ENCODE data around the gene CDK11B.

Gene CDK11B

DNA sequence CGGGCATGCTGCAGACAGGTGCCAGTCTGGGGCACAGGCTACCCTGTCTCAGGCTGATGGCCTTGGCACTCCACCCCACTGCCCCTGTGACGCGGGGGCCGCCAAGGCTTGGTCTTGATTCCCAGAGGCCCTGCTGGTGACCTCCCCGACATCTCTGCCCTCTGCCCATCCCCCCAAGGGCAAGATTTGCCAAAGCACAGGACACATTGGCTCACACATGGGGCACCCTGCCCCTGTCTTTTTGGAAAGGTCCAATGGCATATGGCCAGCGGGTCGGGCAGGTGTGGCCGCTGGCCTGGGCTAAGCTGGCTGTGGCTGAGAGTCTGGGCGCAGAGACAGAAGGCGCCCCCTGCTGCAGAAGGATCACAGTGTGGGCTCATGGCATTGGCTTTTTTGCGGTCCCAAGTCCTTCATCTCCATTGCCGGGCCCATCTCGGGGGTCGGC lies 38.9 kb downstream of the CDK11B start:
- Mint-ChIP-seq H3K4me1 (peaks cover 7% of the 10 kb centered on the region), H3K9me3 (no peaks in the 10 kb centered on the region), H3K4me3 (no peak overlapping the region), H3K36me3 (peaks cover 24% of the 10 kb centered on the region), H3K27ac (no peak overlapping the region)
- no peak for DNase-seq (ENCODE audit: low spot score in 2 of 2)
- ATAC-seq = no peak

DNA sequence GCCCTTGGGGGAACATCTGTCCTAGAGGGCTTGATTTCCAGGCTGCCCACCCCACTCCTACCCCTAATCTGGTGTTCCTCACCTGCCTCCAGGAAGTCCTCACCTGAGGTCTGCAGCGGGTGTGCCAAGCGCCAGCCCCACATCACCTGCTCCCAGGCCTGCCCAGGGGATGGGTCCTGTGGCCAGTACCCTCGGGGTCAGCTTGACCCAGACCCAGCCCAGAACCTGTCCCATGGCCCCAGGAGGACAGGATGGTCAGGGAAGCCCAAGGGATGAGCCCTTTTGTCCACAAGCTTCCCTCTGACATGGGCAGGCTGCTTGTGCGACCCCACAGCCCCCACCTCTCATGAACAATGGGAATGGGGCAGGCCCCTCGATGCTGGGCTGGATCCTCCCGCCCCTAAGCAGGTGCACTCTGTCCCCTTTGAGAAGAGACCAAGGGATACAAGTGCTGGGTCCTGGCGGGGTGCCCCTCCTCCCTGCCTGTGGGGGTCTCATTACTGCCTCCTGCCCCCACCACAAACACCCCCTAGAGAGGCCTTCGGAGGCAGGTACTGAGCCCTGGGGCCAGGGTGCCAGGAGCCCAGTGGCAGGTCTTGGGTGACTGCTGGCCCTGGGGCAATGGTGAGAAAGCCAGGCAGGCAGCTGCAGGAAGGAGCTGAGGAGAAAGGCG lies 40.3 kb downstream of the CDK11B start:
- no peak for ATAC-seq
- Mint-ChIP-seq H3K27ac (peak overlapping the region; percentile 63), H3K4me1 (peaks cover 16% of the 10 kb centered on the region), H3K9me3 (no peaks in the 10 kb centered on the region), H3K36me3 (peaks cover 36% of the 10 kb centered on the region), H3K4me3 (no peak overlapping the region)
- no peak for DNase-seq (ENCODE audit: low spot score in 2 of 2)

DNA sequence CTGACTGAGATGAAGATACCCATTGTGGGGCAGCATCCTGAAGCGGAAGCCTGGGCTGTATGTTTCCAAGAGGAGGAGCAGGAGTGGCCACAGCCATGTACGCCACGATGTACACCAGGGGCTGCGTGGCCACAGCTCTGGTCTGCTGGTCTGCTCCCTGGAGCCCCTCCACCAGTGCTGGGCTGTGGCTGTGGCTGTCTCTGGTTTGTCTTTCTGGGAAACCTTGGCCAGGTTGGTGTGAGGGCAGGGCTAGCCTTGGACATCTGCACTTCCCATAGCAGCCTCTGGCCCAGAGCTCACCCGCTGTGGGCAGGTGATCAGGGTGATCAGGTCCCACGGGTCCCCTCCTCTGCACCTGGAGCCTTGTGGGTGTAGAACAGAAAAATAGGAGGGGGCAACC lies 40.9 kb downstream of the CDK11B start:
- Mint-ChIP-seq H3K4me1 (peaks cover 19% of the 10 kb centered on the region), H3K9me3 (no peaks in the 10 kb centered on the region), H3K36me3 (peaks cover 36% of the 10 kb centered on the region), H3K27ac (peak overlapping the region; percentile 63), H3K4me3 (peak overlapping the region; percentile 66)
- ATAC-seq (no peak), DNase-seq (ENCODE audit: low spot score in 2 of 2) (no peak)

DNA sequence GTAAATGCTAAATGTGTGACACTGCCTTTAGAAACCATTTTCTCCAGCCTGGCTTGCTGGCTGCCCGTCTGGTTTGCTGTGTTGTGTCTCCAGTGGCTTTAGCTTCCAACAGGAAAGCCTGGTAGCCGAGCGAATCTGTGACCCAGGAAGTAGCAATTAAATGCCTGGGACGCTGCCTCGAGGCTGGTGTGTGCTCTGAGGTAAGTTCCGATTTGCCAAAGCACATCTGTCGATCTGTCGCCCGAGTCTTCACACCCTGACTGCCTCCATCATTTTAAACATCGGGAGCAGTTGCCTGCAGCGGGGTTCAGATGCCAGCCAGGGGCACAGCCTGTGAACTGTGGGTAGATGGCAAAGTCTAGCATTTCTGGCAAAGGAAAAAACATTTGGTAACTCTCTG lies 41.3 kb downstream of the CDK11B start:
- H3K4me3 Mint-ChIP-seq = peak overlapping the region; percentile 66
- no peak for DNase-seq (ENCODE audit: low spot score in 2 of 2)
- H3K4me1 Mint-ChIP-seq = peaks cover 19% of the 10 kb centered on the region
- no peaks in the 10 kb centered on the region for H3K9me3 Mint-ChIP-seq
- ATAC-seq = no peak
- peaks cover 36% of the 10 kb centered on the region for H3K36me3 Mint-ChIP-seq
- H3K27ac Mint-ChIP-seq = no peak overlapping the region

DNA sequence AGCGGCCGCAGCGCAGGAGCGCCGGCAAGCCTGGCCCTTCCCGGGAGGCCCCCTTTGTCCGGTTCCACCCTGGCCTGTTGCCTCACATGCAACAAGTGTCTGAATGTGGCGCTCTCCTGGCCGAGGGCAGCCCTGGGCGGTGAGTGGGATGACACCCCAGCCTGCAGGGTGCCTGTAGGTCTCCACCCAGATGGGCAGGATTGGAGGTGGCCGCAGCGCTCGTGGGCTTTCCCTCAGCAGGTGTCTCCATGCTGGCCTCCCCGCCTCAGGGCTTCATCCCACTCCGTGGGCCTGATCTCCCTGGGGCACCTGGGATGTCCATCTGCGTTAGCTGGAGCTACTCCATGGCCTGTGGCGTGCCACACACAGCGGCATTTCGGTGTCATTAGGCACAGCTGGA lies 42.0 kb downstream of the CDK11B start:
- no peak for DNase-seq (ENCODE audit: low spot score in 2 of 2)
- Mint-ChIP-seq H3K36me3 (peaks cover 36% of the 10 kb centered on the region), H3K27ac (no peak overlapping the region), H3K4me3 (peak overlapping the region; percentile 66), H3K9me3 (no peaks in the 10 kb centered on the region), H3K4me1 (peaks cover 19% of the 10 kb centered on the region)
- ATAC-seq = no peak

DNA sequence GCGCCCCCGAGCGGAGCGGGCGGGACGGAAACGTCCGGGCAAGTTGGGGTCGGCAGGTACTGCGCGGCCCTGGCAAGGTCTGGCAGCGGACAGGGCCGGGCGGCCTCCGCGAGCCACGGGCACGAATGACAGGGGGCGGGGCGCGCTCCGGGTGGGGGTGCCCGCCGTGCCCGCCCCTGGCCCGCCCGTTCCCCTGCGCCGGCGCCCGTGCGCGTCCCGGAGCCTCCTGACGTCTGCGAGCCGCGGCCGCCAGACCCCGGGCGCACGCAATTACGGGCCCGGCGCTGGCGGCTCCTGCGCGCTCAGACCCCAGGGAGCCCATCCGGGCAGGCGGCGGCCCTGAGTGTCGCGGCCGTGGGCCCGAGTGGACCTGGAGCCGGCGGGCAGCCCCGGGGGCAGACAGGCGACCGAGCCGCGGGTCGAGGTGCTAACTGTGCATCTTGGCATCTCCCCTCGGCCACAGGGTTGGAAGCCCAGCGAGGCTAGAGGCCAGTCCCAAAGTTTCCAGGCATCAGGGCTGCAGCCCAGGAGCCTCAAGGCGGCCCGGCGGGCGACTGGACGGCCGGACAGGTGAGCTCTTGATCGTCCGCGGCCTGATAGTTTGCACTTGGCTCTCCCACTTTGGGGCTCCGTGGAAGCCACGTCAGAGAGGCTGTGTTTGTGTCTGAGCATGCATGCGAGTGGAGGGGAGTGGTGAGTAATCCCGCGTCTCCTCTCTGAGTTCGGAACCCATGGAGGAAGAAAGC lies 42.6 kb downstream of the CDK11B start:
- Mint-ChIP-seq H3K36me3 (peaks cover 36% of the 10 kb centered on the region), H3K4me1 (peaks cover 19% of the 10 kb centered on the region)

DNA sequence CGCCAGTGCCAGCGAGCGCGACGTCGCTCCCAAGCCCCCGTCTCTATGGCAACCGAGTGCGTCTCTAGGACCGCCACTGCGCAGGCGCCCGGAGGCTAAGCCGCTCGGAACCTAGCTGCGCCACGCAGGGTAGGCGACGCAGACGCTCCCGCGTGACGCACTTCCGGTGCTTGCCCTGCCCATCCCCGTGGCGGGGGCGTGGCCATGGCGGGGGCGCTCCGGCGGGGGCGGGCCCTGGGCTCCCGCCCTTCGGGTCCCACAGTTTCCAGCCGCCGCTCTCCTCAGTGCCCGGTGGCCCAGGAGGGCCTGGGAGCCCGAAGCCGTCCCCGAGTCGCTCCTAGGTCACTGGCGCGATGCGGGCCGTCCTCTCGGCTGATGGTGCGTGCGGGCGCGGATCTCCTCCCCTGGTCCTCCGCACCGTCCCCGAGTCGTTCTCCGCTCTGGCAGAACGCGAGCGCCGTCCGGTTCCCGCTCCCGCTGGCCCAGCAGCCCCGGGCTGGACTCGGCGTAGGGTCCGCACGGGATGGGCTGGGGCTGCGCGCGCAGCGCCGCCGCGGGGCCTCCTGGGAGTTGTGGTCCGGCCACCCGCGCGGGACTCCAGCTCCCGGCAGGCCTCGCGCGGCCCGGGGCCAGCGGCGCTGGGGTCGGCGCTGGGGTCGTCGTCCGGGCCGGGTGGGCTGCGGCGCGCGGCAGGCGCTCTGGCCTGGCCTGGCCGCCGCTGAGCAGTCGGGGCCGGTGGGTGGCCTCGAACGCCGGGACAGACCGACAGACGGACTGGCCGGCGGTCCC lies 43.4 kb downstream of the CDK11B start, which contains the start of gene MIB2:
Gene MIB2, plus strand, starts transcription at position 245 of the 789 bp plus-strand sequence. CDS start 7,953 bp downstream, outside the sequence.
- H3K27ac Mint-ChIP-seq = peak within 1 kb of the TSS; percentile 97
- ATAC-seq = peak; percentile 90

More for the DNA sequence above, 42.6 kb downstream of the CDK11B start:
- Mint-ChIP-seq H3K9me3 (no peaks in the 10 kb centered on the region), H3K27ac (no peak overlapping the region), H3K4me3 (peak overlapping the region; percentile 97)
- ATAC-seq (peak; percentile 28), DNase-seq (ENCODE audit: low spot score in 2 of 2) (no peak)

DNA sequence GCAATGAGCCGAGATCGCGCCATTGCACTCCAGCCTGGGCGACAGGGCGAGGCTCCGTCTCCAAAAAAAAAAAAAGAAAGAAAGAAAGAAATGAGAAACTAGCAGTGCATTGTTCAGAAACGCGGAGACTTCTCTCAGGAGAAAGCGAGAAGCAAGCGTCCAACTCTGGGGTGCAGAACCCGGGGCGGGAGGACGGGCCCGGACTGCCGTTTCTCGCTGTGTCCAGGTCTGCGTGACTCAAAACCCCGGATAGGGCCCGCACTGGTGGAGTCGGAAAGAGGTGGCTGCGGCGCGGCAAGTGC lies 43.9 kb downstream of the CDK11B start:
- ATAC-seq (no peak), DNase-seq (ENCODE audit: low spot score in 2 of 2) (no peak)
- peak overlapping the region; percentile 97 for H3K4me3 Mint-ChIP-seq
- no peaks in the 10 kb centered on the region for H3K9me3 Mint-ChIP-seq
- H3K27ac Mint-ChIP-seq = peak overlapping the region; percentile 97
- peaks cover 19% of the 10 kb centered on the region for H3K4me1 Mint-ChIP-seq
- H3K36me3 Mint-ChIP-seq = peaks cover 36% of the 10 kb centered on the region

More for the DNA sequence above, 43.4 kb downstream of the CDK11B start, which contains the start of gene MIB2:
- no peaks in the 10 kb centered on the region for H3K9me3 Mint-ChIP-seq
- H3K4me3 Mint-ChIP-seq = peak within 1 kb of the TSS; percentile 97
- peaks cover 19% of the 10 kb centered on the region for H3K4me1 Mint-ChIP-seq
- DNase-seq (ENCODE audit: low spot score in 2 of 2) = peak; percentile 98 to 99
- peaks cover 36% of the 10 kb centered on the region for H3K36me3 Mint-ChIP-seq

DNA sequence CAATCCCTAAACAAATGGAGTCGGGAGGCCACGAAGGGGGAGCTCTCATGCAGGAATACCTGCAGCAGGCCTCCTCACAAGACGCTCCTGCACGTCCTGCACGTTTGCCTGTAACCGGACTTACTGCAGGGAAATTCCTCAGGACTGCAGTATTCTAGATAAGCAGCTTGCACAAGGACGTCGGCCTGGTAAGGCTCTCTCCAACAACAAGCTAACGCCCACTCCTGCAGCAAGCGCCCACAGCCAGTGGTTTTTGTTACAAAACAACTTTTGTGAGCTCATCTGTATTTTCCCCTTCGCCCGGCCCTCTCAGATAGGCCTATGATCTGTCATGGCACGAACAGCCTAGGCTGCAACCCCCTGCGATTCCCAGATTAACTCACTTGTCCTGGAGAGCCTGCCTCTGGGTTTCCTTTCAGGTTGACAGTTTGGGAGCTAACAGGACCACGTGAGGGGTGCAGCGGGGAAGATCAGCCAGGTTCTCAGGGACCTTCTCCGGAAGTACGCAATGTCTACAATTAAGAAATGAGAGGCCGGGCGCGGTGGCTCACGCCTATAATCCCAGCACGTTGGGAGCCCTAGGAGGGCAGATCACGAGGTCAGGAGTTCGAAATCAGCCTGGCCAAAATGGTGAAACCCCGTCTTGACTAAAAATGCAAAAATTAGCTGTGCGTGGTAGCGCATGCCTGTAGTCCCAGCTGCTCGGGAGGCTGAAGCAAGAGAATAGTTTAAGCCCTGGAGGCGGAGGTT lies 44.4 kb downstream of the CDK11B start:
- peak; percentile 14 for ATAC-seq
- DNase-seq (ENCODE audit: low spot score in 2 of 2) = peak in 1 of 2 donors; percentile 67
- H3K9me3 Mint-ChIP-seq = no peaks in the 10 kb centered on the region
- peaks cover 19% of the 10 kb centered on the region for H3K4me1 Mint-ChIP-seq
- peaks cover 36% of the 10 kb centered on the region for H3K36me3 Mint-ChIP-seq
- H3K27ac Mint-ChIP-seq = peak overlapping the region; percentile 97
- peak overlapping the region; percentile 97 for H3K4me3 Mint-ChIP-seq

DNA sequence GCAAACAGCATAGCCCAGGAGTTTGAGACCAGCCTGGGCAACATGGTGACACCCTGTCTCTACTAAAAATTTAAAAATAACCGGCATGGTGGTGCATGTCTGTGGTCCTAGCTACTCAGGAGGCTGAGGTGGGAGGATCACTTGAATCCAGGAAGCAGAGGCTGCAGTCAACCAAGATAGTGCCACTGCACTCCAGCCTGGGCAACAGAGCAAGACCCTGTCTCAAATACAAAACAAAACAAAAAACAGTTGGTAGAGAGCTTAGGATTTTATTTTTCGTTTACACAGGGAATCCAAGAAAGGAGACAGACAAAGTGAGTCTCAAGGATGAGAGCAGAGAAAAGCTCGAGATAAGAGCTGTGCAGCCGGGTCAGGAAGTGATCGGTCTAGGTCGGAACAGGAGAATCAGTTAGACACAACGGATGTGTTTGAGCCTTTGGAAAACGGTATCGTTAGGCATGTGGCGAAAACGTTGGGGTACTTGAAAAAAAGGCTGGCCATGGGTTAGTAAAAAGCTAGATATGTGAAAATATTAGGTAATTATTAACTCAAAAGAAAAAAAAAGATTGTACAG lies 45.2 kb downstream of the CDK11B start:
- Mint-ChIP-seq H3K4me3 (peak overlapping the region; percentile 97), H3K36me3 (peaks cover 36% of the 10 kb centered on the region), H3K9me3 (no peaks in the 10 kb centered on the region), H3K4me1 (peaks cover 19% of the 10 kb centered on the region), H3K27ac (peak overlapping the region; percentile 97)
- DNase-seq (ENCODE audit: low spot score in 2 of 2) (no peak), ATAC-seq (no peak)

DNA sequence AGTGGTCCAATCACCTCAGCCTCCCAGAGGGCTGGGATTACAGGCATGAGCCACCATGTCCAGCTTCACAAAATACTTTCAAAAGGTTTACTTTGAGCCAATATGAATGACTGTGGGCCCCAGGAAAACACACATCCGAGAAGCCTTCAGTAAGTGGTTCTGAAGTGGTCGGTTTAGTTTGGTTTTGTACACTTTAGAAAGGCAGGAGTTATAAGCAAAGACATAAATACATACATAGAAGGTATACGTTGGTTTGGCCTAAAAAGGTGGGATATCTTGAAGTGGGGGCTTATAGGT lies 46.8 kb downstream of the CDK11B start:
- H3K36me3 Mint-ChIP-seq = peaks cover 26% of the 10 kb centered on the region
- H3K4me3 Mint-ChIP-seq = no peak overlapping the region
- DNase-seq (ENCODE audit: low spot score in 2 of 2) (no peak), ATAC-seq (no peak)
- H3K9me3 Mint-ChIP-seq = no peaks in the 10 kb centered on the region
- peaks cover 21% of the 10 kb centered on the region for H3K4me1 Mint-ChIP-seq
- no peak overlapping the region for H3K27ac Mint-ChIP-seq

DNA sequence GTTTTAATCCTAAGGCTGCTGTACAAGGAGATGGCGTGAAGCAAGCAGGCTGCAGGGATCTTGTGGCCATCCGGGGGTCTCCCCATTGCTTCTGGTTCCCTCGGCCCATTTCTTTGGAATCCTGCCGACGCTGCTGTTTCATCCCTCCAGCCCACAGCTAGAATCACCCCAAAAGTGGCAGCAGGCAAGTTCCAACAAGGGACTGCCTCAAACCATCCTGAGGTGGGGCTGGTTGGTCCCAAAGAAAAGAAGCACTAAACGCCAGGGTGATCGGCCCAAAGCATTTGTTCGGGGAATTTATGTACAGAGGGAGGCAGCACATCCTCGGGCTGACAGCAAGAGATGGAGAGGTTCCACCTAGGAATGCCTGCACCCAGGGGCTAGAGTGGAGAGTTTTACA lies 48.0 kb downstream of the CDK11B start:
- Mint-ChIP-seq H3K4me3 (no peak overlapping the region), H3K9me3 (no peaks in the 10 kb centered on the region), H3K27ac (no peak overlapping the region), H3K36me3 (peaks cover 17% of the 10 kb centered on the region), H3K4me1 (peaks cover 26% of the 10 kb centered on the region)
- no peak for ATAC-seq
- no peak for DNase-seq (ENCODE audit: low spot score in 2 of 2)

DNA sequence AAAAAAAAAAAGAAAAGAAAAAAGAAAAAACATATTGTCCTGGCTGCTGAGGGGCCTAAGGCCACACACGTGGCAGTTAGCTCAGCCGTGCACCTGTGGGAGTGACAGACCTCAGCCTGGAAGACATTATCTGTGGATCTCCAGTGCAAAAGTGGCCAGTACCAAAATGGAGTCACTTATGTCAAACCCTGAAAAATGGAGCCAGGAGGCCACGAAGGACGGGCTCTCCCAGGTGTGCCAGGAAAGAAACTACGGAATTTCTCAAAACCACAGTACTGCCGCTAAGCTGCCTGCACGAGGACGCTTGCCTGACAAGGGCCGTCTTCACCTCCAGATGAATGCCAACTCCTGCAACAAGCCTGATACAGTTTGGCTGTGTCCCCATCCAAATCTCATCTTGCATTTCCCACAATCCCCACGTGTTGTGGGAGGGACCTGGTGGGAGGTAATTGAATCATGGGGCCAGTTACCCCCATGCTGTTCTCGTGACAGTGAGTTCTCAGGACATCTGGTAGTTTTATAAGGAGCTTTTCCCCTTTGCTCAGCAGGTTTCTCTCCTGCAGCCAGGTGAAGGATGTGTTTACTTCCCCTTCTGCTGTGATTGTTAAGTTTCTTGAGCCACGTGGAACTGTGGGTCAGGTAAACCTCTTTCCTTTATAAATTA lies 48.9 kb downstream of the CDK11B start:
- no peak overlapping the region for H3K4me3 Mint-ChIP-seq
- ATAC-seq (no peak), DNase-seq (ENCODE audit: low spot score in 2 of 2) (no peak)
- H3K27ac Mint-ChIP-seq = no peak overlapping the region
- H3K4me1 Mint-ChIP-seq = peaks cover 24% of the 10 kb centered on the region
- H3K36me3 Mint-ChIP-seq = peaks cover 12% of the 10 kb centered on the region
- no peaks in the 10 kb centered on the region for H3K9me3 Mint-ChIP-seq

DNA sequence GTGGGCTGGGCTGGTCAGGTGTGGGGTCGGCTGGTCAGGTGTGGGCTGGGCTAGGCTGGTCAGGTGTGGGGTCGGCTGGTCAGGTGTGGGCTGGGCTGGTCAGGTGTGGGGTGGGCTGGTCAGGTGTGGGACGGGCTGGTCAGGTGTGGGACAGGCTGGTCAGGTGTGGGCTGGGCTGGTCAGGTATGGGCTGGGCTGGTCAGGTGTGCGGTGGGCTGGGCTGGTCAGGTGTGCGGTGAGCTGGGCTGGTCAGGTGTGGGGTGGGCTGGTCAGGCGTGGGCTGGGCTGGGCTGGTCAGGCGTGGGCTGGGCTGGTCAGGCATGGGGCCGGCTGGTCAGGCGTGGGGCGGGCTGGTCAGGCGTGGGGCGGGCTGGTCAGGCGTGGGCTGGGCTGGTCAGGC lies 52.6 kb downstream of the CDK11B start:
- no peak overlapping the region for H3K4me3 Mint-ChIP-seq
- peaks cover 7% of the 10 kb centered on the region for H3K4me1 Mint-ChIP-seq
- DNase-seq (ENCODE audit: low spot score in 2 of 2) (no peak), ATAC-seq (no peak)
- no peak overlapping the region for H3K27ac Mint-ChIP-seq
- H3K9me3 Mint-ChIP-seq = no peaks in the 10 kb centered on the region
- peaks cover 4% of the 10 kb centered on the region for H3K36me3 Mint-ChIP-seq

Data from stimulated activated effector memory CD8-positive, alpha-beta T cell treated with anti-CD3 and anti-CD28 coated beads, Interleukin-12 subunit alpha, Interleukin-12 subunit beta, amount 100 ng/mL, for 72 hours (primary cell).